ENCODE data around the gene HK1.

The HK1 gene

GRCh38 chr10:69254877-69255276 is 23.4 kb upstream of the HK1 start:
- no peak for TF ChIP-seq CTCF (conservative IDR thresholded peaks at IDR 0.05; ENCODE audit: low read depth, low read length)
- DNase-seq (ENCODE audit: low read depth) = no peak

GRCh38 chr10:69259547-69260243 is 18.6 kb upstream of the HK1 start:
- TF ChIP-seq CTCF (conservative IDR thresholded peaks at IDR 0.05; ENCODE audit: low read depth, low read length) = no peak
- no peak overlapping the region for H3K4me3 ChIP-seq (ENCODE audit: low read length)
- no peak for DNase-seq (ENCODE audit: low read depth)

More at GRCh38 chr10:69254877-69255276, 23.4 kb upstream of the HK1 start:
- H3K4me3 ChIP-seq (ENCODE audit: low read length) = no peak overlapping the region

DNA sequence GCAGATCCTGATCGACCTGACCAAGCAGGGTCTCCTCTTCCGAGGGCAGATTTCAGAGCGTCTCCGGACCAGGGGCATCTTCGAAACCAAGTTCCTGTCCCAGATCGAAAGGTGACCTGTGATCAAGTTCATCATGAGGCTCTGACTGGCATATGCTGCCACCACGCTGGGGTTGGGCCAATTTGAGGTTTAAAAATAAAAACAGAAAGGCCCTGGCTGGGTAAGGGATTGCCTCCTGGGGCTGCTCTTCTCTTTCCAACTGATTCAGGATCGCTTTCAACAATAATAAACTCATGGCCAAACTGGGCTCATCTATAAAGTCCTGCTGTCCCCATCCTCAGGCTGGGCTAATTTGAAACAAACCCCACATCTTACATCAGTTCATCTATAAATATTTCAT is 17.1 kb upstream of the HK1 start:
- H3K4me3 ChIP-seq (ENCODE audit: low read length) = no peak overlapping the region
- no peak for DNase-seq (ENCODE audit: low read depth)
- TF ChIP-seq CTCF (conservative IDR thresholded peaks at IDR 0.05; ENCODE audit: low read depth, low read length) = no peak

DNA sequence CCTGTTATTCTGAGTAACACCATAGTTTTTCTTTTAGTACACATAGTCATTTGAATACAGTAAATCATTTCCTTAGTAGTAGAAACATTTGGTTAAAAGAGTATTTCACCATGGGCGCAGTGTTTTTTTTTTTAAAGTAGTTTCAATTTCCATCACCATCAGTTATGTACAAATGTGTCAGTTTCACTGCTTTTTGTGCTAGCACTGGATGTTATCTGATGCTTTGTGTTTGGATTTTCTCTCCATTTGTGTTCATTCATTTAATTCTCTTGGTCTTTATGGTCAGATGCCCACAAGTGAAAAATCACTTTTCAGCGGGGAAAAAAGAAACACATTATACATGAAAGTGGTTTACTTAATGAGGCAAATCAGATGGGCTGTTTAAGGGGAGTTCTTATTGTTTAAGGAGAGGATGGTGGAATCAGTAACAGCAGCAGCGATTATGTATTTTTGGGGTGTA is 16.0 kb upstream of the HK1 start:
- no peak for TF ChIP-seq CTCF (conservative IDR thresholded peaks at IDR 0.05; ENCODE audit: low read depth, low read length)
- DNase-seq (ENCODE audit: low read depth) = no peak
- no peak overlapping the region for H3K4me3 ChIP-seq (ENCODE audit: low read length)

DNA sequence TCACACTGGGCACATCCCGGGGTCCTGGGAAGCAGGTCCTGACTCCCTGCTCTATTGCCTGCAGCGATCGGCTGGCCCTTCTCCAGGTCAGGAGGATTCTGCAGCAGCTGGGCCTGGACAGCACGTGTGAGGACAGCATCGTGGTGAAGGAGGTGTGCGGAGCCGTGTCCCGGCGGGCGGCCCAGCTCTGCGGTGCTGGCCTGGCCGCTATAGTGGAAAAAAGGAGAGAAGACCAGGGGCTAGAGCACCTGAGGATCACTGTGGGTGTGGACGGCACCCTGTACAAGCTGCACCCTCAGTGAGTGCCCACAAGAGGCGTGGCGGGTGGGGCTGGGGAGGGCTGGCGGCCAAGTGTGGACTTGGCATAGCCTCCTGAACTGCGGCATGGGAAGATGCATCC is 12.8 kb upstream of the HK1 start:
- H3K4me3 ChIP-seq (ENCODE audit: low read length) = no peak overlapping the region
- no peak for DNase-seq (ENCODE audit: low read depth)
- no peak for TF ChIP-seq CTCF (conservative IDR thresholded peaks at IDR 0.05; ENCODE audit: low read depth, low read length)

GRCh38 chr10:69268761-69269416 is 9.4 kb upstream of the HK1 start:
- H3K4me3 ChIP-seq (ENCODE audit: low read length) = no peak overlapping the region
- DNase-seq (ENCODE audit: low read depth) = no peak
- TF ChIP-seq CTCF (conservative IDR thresholded peaks at IDR 0.05; ENCODE audit: low read depth, low read length) = no peak

DNA sequence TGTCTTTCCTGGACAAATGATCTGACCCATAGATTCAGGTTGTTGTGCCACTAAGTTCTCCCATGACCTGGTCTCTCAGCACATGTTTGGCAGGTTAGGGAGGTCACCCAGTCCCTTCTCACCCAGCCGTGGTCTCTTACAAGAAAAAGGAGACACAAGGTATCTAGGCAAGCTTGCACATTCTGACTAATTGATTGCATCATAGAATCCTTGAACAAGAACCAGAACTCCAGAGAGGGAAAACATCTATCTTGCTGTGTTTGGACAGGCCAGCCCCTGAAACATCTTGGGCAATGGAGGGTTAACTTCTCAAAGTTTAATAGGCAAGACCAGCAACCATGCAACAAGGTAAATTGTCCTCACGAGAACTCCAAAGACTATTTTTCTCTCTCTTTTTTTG is 8.5 kb upstream of the HK1 start:
- H3K4me3 ChIP-seq (ENCODE audit: low read length) = no peak overlapping the region
- no peak for DNase-seq (ENCODE audit: low read depth)
- TF ChIP-seq CTCF (conservative IDR thresholded peaks at IDR 0.05; ENCODE audit: low read depth, low read length) = no peak
